CD14-positive monocyte (primary cell): Measurements from ENCODE around the gene RBBP6. TPM values are rescaled to one million over a fixed set of nuclear protein-coding genes. Genes with fewer than 3 reads are reported as not detected.
"Not testable (repeated sequence)": the region's sequence is repeated elsewhere in the genome, so short reads cannot be mapped to it uniquely, and the experiment has no call there.

ENCODE experiments used
- DNase-seq, 3 donors: peaks; one replicate each; pipeline ENCODE4 v3.0.0-alpha.2; 2011 to 2022
- H2AFZ ChIP-seq: 2 replicates; pipeline ENCODE4 v1.6.0; 2012; ENCODE audit warnings: mild to moderate bottlenecking, low read depth, low read length, inconsistent platforms; ENCODE audit not compliant: insufficient read depth, poor library complexity, severe bottlenecking
- H3K27ac ChIP-seq, 2 donors: 1 replicate in 1 of 2; 2 replicates in 1 of 2; pipeline ENCODE4 v1.5.1; 2012 to 2013; ENCODE audit warnings: low read length in 2 of 2, control low read depth in 1 of 2, inconsistent platforms in 1 of 2, low read depth in 1 of 2, mild to moderate bottlenecking in 1 of 2
- H3K27me3 ChIP-seq, 2 donors: one replicate each; pipeline versions ENCODE4 v1.6.0 to v1.6.1; 2011 to 2013; ENCODE audit warnings: low read length in 2 of 2; ENCODE audit not compliant: control insufficient read depth in 2 of 2, insufficient read depth in 2 of 2
- H3K36me3 ChIP-seq, 2 donors: replicated peaks in 1 of 2; 1 replicate in 1 of 2; 2 replicates in 1 of 2; pipeline versions ENCODE4 v1.5.1 to v1.6.1; 2012 to 2013; ENCODE audit warnings: low read length in 2 of 2, control low read depth in 1 of 2, inconsistent platforms in 1 of 2, mild to moderate bottlenecking in 1 of 2; ENCODE audit not compliant: insufficient read depth in 2 of 2, control insufficient read depth in 1 of 2
- H3K4me1 ChIP-seq, 2 donors: 1 replicate in 1 of 2; 2 replicates in 1 of 2; pipeline versions ENCODE4 v1.5.1 to v1.6.1; 2012 to 2013; ENCODE audit warnings: low read length in 2 of 2, control low read depth in 1 of 2, inconsistent platforms in 1 of 2, mild to moderate bottlenecking in 1 of 2, moderate library complexity in 1 of 2; ENCODE audit not compliant: insufficient read depth in 2 of 2, control insufficient read depth in 1 of 2
- H3K4me2 ChIP-seq: replicated peaks from 2 replicates; pipeline ENCODE3; 2012; ENCODE audit warnings: low read length, moderate library complexity, mild to moderate bottlenecking; ENCODE audit not compliant: poor library complexity, severe bottlenecking; ENCODE audit errors: extremely low read depth
- H3K4me3 ChIP-seq, 3 experiments: fragments of 200-600 bp in 1 of 3; sonication (generic) in 1 of 3; replicated peaks in 1 of 3; 1 replicate in 2 of 3; 2 replicates in 1 of 3; pipeline ENCODE4 v1.5.1; 2011 to 2013; ENCODE audit warnings: low read length in 3 of 3, mild to moderate bottlenecking in 3 of 3, control low read depth in 2 of 3, low read depth in 2 of 3, inconsistent platforms in 1 of 3, moderate library complexity in 1 of 3
- H3K79me2 ChIP-seq: 2 replicates; pipeline ENCODE4 v1.6.0; 2012; ENCODE audit warnings: mild to moderate bottlenecking, control low read depth, inconsistent platforms, low read length, moderate library complexity; ENCODE audit not compliant: insufficient read depth
- H3K9ac ChIP-seq: 2 replicates; pipeline ENCODE4 v1.6.0; 2017; ENCODE audit warnings: low read length, mild to moderate bottlenecking; ENCODE audit not compliant: insufficient read depth, poor library complexity, severe bottlenecking
- H3K9me3 ChIP-seq, 2 donors: replicated peaks in 1 of 2; 1 replicate in 1 of 2; 2 replicates in 1 of 2; pipeline versions ENCODE4 v1.5.1 to v1.6.1; 2012 to 2013; ENCODE audit warnings: low read length in 2 of 2, control low read depth in 1 of 2; ENCODE audit not compliant: control insufficient read depth in 1 of 2, insufficient read depth in 1 of 2
- H4K20me1 ChIP-seq: 2 replicates; pipeline ENCODE4 v1.6.0; 2012; ENCODE audit warnings: mild to moderate bottlenecking, low read length, control low read depth, moderate library complexity; ENCODE audit not compliant: insufficient read depth
- H3K27ac Mint-ChIP-seq, 7 donors: one replicate each; pipeline ENCODE4 v1.8.0; 2020; ENCODE audit warnings: mild to moderate bottlenecking in 7 of 7, mixed read lengths in 7 of 7, moderate library complexity in 6 of 7, inconsistent platforms in 2 of 7
- H3K27me3 Mint-ChIP-seq, 3 donors: one replicate each; pipeline ENCODE4 v1.8.0; 2021 to 2022; ENCODE audit warnings: low read depth in 3 of 3, mild to moderate bottlenecking in 3 of 3, mixed read lengths in 3 of 3, moderate library complexity in 3 of 3, inconsistent platforms in 1 of 3
- H3K36me3 Mint-ChIP-seq, 2 donors: one replicate each; pipeline ENCODE4 v1.8.0; 2020; ENCODE audit warnings: mixed read lengths in 2 of 2, inconsistent platforms in 1 of 2, mild to moderate bottlenecking in 1 of 2
- H3K4me1 Mint-ChIP-seq: one replicate; pipeline ENCODE4 v1.8.0; 2020; ENCODE audit warnings: mild to moderate bottlenecking, mixed read lengths
- H3K4me3 Mint-ChIP-seq, 2 donors: one replicate each; pipeline ENCODE4 v1.8.0; 2020; ENCODE audit warnings: mild to moderate bottlenecking in 2 of 2, mixed read lengths in 2 of 2, moderate library complexity in 1 of 2
- H3K9me3 Mint-ChIP-seq, 7 donors: one replicate each; pipeline ENCODE4 v1.8.0; 2020 to 2022; ENCODE audit warnings: mixed read lengths in 7 of 7, mild to moderate bottlenecking in 6 of 7, moderate library complexity in 6 of 7, inconsistent platforms in 2 of 7
- CTCF ChIP-seq: fragments of 200-600 bp; IDR thresholded peaks from one replicate; pipeline ENCODE4 v1.8.0; 2022; ENCODE audit warnings: antibody characterized with exemption, mild to moderate bottlenecking
- WGBS: methylation state at CpG from one replicate; pipeline ENCODE4 v1.1.5; 2013; ENCODE audit warnings: missing lambda C conversion rate; ENCODE audit not compliant: insufficient coverage; 5-methylcytosine and 5-hydroxymethylcytosine counted together
- intact Hi-C, 2 donors: fragments of 100-400 bp; cut with micrococcal nuclease; formaldehyde crosslinking; loops; one replicate each; pipeline versions ENCODE4 v1.15.0 to v1.15.1; 2023
- polyA plus RNA-seq, 3 donors: library from polyadenylated mRNA; depleted of rRNA in 1 of 3; unstranded in 2 of 3; stranded (reverse) in 1 of 3; fragments of 300-500 nt in 2 of 3; fragments of >200 nt in 1 of 3; fragmentation: Illumina TruSeq in 2 of 3; gene quantifications; 1 replicate in 2 of 3; 2 replicates in 1 of 3; pipeline ENCODE4 v1.2.3, GENCODE V29; 2012 to 2021

RBBP6 gene
- polyA plus RNA-seq, 3 donors: 13.2 to 85.2 (median 20.1) TPM

- intact Hi-C loops: no loop called here
- no peak overlapping the region for H3K4me2 ChIP-seq
- H3K9me3 Mint-ChIP-seq: peaks cover 31 to 49% (median 43%) of the 10 kb centered on the region in 7 donors
- no peaks in the 10 kb centered on the region for H4K20me1 ChIP-seq
- no peak for TF ChIP-seq CTCF
- H3K36me3 ChIP-seq: peaks cover 35 to 52% of the 10 kb centered on the region in 2 donors
- no peaks in the 10 kb centered on the region for H3K79me2 ChIP-seq
- no peaks in the 10 kb centered on the region for H3K27me3 ChIP-seq
- H3K4me3 ChIP-seq: no peak overlapping the region
- peaks cover 8 to 17% of the 10 kb centered on the region in 2 donors for H3K9me3 ChIP-seq
- H3K9ac ChIP-seq: no peak overlapping the region
- H3K27me3 Mint-ChIP-seq: no peaks in the 10 kb centered on the region
- WGBS: 100% methylated on average over 1 of the region's 2 CpGs
- H3K27ac ChIP-seq: no peak overlapping the region
- peaks cover 3% of the 10 kb centered on the region for H3K4me1 Mint-ChIP-seq
- peak overlapping the region in 1 of 7 donors; percentile 53 for H3K27ac Mint-ChIP-seq
- H3K36me3 Mint-ChIP-seq: peaks cover 48 to 51% of the 10 kb centered on the region in 2 donors
- no peak overlapping the region for H3K4me3 Mint-ChIP-seq
- no peak overlapping the region for H2AFZ ChIP-seq
- no peaks in the 10 kb centered on the region for H3K4me1 ChIP-seq
- DNase-seq: no peak
Observed at GRCh38 chr16:24572069-24572468, 32.7 kb downstream of the RBBP6 start.

GRCh38 chr16:24573141-24573540 lies 33.8 kb downstream of the RBBP6 start:
- DNase-seq: no peak
- intact Hi-C loops: no loop called here
- no peak overlapping the region for H3K9ac ChIP-seq
- no peak for TF ChIP-seq CTCF
- H3K27me3 ChIP-seq: no peaks in the 10 kb centered on the region
- H3K4me3 Mint-ChIP-seq: no peak overlapping the region
- H3K9me3 ChIP-seq: peaks cover 8 to 17% of the 10 kb centered on the region in 2 donors
- peak overlapping the region in 1 of 7 donors; percentile 8 for H3K27ac Mint-ChIP-seq
- H3K27ac ChIP-seq: no peak overlapping the region
- peaks cover 33 to 46% (median 41%) of the 10 kb centered on the region in 7 donors for H3K9me3 Mint-ChIP-seq
- 98% methylated on average over 5 of the region's 6 CpGs for WGBS
- no peaks in the 10 kb centered on the region for H3K4me1 ChIP-seq
- no peaks in the 10 kb centered on the region for H4K20me1 ChIP-seq
- peaks cover 3% of the 10 kb centered on the region for H3K4me1 Mint-ChIP-seq
- H3K4me3 ChIP-seq: no peak overlapping the region
- peaks cover 38 to 41% of the 10 kb centered on the region in 2 donors for H3K36me3 Mint-ChIP-seq
- no peak overlapping the region for H2AFZ ChIP-seq
- H3K4me2 ChIP-seq: no peak overlapping the region
- no peaks in the 10 kb centered on the region for H3K79me2 ChIP-seq
- H3K27me3 Mint-ChIP-seq: no peaks in the 10 kb centered on the region
- H3K36me3 ChIP-seq: peaks cover 24 to 41% of the 10 kb centered on the region in 2 donors

GRCh38 chr16:24574515-24575485 lies 35.4 kb downstream of the RBBP6 start:
- H3K4me2 ChIP-seq, H3K27ac ChIP-seq, intact Hi-C loops, H3K4me3 ChIP-seq, H3K27me3 Mint-ChIP-seq, H4K20me1 ChIP-seq, H3K27ac Mint-ChIP-seq, H3K4me1 Mint-ChIP-seq, H2AFZ ChIP-seq, H3K9me3 ChIP-seq, H3K9ac ChIP-seq, H3K4me1 ChIP-seq, H3K27me3 ChIP-seq, H3K4me3 Mint-ChIP-seq, DNase-seq, H3K79me2 ChIP-seq: not testable (repeated sequence)
- Mint-ChIP-seq H3K9me3 (peaks cover 28 to 36% (median 31%) of the 10 kb centered on the region in 7 donors), H3K36me3 (peaks cover 21 to 24% of the 10 kb centered on the region in 2 donors)
- WGBS: 98% methylated on average over 38 of the region's 66 CpGs
- H3K36me3 ChIP-seq: peaks cover 9 to 25% of the 10 kb centered on the region in 2 donors
